PFSK-1 (cell line): ENCODE measurements around the gene NRXN3.

Experiments
- FOXP2 ChIP-seq: optimal IDR thresholded peaks from 2 replicates; pipeline ENCODE3; 2011; ENCODE audit warnings: borderline replicate concordance, control low read depth, inconsistent platforms; ENCODE audit not compliant: insufficient read depth; ENCODE audit errors: extremely low read length, extremely low read depth
- POLR2AphosphoS5 ChIP-seq: IDR thresholded peaks from 2 replicates; pipeline ENCODE4 v1.6.1; 2012; ENCODE audit warnings: low read depth, mild to moderate bottlenecking, control low read depth, low read length, moderate library complexity
- REST ChIP-seq, 2 experiments: IDR thresholded peaks; 2 replicates each; pipeline versions ENCODE4 v1.6.1 to v1.8.0; 2011 to 2012; ENCODE audit warnings: low read depth in 2 of 2, low read length in 2 of 2, control low read depth in 1 of 2, inconsistent platforms in 1 of 2, mild to moderate bottlenecking in 1 of 2, moderate library complexity in 1 of 2; ENCODE audit not compliant: insufficient read depth in 1 of 2
- SIN3A ChIP-seq: IDR thresholded peaks from 2 replicates; pipeline ENCODE4 v1.6.1; 2012; ENCODE audit warnings: mild to moderate bottlenecking, low read length, moderate library complexity, borderline replicate concordance; ENCODE audit not compliant: insufficient read depth
- TAF1 ChIP-seq: IDR thresholded peaks from 2 replicates; pipeline ENCODE4 v1.6.1; 2012; ENCODE audit warnings: low read length, control low read depth, borderline replicate concordance; ENCODE audit not compliant: insufficient read depth

GRCh38 chr14:79805636-79806035 lies 1635.5 kb downstream of the NRXN3 start:
- TF ChIP-seq POLR2AphosphoS5 (no peak), REST (IDR thresholded peaks at IDR 0.05; ENCODE audit: insufficient read depth in 1 of 2, low read depth in 2 of 2, low read length in 2 of 2) (no peak), TAF1 (no peak), FOXP2 (no peak), SIN3A (no peak)
